HG03196 (cell line): ENCODE data around the gene RNU1-2.
"Not testable (repeated sequence)": the region's sequence is repeated elsewhere in the genome, so short reads cannot be mapped to it uniquely, and the experiment has no call there.

Experiments
- ATAC-seq: cut with Tn5 transposase; IDR thresholded peaks from one replicate; pipeline ENCODE4 v1.9.1; 2021; ENCODE audit not compliant: unreplicated experiment

The RNU1-2 gene

DNA sequence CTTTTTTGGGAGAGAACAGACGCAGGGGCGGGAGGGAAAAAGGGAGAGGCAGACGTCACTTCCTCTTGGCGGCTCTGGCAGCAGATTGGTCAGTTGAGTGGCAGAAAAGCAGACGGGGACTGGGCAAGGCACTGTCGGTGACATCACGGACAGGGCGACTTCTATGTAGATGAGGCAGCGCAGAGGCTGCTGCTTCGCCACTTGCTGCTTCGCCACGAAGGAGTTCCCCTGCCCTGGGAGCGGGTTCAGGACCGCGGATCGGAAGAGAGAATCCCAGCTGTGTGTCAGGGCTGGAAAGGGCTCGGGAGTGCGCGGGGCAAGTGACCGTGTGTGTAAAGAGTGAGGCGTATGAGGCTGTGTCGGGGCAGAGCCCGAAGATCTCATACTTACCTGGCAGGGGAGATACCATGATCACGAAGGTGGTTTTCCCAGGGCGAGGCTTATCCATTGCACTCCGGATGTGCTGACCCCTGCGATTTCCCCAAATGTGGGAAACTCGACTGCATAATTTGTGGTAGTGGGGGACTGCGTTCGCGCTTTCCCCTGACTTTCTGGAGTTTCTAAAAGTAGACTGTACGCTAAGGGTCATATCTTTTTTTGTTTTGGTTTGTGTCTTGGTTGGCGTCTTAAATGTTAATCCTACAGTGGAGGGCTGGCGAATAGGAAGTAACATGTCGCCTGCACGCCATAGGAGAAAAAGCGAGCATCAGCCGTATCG lies at the start of gene RNU1-2:
Gene RNU1-2, plus strand, starts transcription at position 383 of the 718 bp plus-strand sequence.
- peak; percentile 99 for ATAC-seq

GRCh38 chr1:16856201-16856600 lies 39.6 kb upstream of the RNU1-2 start:
- not testable (repeated sequence) for ATAC-seq

- not testable (repeated sequence) for ATAC-seq
Observed at GRCh38 chr1:16859167-16860041, 36.4 kb upstream of the RNU1-2 start.

- ATAC-seq = not testable (repeated sequence)
Observed at GRCh38 chr1:16860048-16860447, 35.7 kb upstream of the RNU1-2 start.

DNA sequence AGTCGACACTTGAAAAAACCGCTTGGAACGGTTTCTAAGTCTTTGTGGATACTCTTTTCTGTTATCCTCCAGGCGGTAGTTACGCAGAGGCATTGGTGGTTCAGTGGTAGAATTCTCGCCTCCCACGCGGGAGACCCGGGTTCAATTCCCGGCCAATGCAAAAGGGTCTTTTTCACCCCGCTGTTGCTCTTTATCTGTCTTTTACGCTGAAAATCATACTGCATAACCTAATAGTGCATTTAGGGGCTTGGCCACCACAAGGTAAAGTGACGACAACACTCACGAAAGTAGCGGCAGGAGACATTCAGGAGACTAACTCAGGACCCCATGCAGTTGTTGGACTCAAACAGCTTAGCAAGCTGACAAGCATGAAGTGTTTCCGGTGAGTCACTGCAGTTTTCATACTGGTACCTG lies 33.9 kb upstream of the RNU1-2 start:
- not testable (repeated sequence) for ATAC-seq

DNA sequence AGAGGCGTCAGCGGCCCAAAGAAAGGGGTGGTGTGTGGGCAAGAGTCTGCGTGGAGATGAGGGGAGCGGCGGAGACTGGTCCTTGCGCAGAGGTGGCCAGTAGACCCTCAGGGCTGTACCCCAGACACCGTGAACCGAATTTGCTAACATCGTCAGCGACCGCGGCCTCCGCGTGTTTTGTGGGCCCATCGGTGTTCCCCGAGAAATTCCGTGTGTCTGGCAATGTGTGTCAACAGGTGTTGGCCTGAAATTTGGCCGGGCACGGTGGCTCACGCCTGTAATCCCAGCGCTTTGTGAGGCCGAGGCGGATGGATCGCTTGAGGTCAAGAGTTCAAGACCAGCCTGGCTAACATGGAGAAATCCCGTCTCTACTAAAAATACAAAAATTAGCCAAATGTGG lies 33.4 kb upstream of the RNU1-2 start:
- ATAC-seq = not testable (repeated sequence)

DNA sequence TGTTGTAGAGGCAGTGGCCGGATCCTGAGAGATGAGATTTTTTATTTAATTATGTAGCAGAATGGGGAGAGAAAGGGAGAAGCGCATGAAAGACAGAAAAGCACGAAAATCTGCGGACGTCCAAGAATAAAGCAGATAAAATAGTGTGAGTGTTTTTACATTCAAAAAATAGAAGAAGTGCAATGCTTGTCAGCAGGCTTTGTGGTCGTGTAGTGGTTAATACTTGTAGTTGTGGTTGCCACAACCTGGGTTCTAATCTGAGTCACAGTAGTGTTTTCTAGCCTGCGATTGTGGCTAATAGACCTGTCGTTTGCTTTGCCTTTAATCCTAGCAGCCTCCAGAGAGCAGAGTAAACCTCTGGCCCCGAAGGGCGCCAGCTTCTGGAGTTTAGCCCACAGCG lies 32.8 kb upstream of the RNU1-2 start:
- peak; percentile 55 for ATAC-seq

DNA sequence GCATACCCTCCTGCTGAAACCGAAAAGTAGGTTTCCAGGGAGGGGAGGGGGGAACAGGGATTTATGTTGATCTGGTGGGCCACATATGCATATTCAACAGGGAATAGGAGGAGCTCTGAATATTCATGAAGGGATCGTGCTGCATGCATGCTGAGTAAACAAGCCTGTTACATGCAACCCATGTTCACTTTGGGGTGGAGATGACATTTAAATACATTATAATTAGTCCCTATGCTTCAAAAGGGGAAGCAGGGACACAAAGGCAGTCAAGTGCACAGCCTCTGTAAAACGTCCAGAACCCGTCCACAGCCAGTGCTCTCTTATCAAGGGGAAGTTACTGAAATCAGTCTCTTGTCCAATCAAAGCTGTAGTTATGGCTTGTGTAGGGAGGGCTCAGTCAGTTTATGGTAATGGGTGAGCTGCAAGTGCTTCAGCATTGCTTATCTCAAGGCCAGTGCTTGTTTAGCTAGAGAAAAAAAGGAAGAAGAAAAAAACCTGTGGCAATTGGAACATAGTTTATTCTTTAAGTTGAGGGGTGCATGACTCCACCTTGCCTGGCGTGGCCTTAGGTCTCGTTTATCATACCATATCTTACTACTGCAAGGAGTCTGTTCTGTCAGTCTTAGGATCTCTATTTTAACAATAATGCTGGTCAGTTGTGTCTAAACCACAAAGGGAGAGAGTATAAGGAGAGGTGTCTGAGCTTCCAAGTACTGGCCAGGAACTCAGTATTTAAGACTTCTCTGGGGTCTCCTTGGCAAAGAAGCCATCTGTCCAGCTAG lies 28.7 kb upstream of the RNU1-2 start:
- ATAC-seq = not testable (repeated sequence)

- ATAC-seq = not testable (repeated sequence)
Observed at GRCh38 chr1:16868787-16869186, 27.0 kb upstream of the RNU1-2 start.

GRCh38 chr1:16869996-16870395 lies 25.8 kb upstream of the RNU1-2 start:
- ATAC-seq = not testable (repeated sequence)

DNA sequence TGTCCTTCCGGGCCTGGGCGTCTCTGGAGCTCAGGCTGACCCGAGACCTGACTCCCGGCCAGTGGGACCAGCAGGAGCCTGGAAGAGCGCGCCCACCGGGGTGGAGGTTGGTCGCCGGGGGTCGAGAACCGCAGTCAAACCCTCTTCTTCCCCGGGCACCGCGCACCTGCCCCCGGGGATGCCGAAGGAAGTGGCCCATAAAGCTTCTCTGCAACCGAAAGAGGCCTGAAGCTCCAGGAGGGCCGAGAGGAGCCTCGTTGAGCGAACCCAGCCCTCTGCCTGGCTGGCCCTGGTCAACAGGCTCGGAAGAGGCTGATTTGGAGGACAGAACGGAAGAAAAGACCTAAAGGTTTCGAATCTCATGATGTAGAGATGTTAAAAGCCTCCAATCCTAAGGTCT lies 24.6 kb upstream of the RNU1-2 start:
- not testable (repeated sequence) for ATAC-seq

DNA sequence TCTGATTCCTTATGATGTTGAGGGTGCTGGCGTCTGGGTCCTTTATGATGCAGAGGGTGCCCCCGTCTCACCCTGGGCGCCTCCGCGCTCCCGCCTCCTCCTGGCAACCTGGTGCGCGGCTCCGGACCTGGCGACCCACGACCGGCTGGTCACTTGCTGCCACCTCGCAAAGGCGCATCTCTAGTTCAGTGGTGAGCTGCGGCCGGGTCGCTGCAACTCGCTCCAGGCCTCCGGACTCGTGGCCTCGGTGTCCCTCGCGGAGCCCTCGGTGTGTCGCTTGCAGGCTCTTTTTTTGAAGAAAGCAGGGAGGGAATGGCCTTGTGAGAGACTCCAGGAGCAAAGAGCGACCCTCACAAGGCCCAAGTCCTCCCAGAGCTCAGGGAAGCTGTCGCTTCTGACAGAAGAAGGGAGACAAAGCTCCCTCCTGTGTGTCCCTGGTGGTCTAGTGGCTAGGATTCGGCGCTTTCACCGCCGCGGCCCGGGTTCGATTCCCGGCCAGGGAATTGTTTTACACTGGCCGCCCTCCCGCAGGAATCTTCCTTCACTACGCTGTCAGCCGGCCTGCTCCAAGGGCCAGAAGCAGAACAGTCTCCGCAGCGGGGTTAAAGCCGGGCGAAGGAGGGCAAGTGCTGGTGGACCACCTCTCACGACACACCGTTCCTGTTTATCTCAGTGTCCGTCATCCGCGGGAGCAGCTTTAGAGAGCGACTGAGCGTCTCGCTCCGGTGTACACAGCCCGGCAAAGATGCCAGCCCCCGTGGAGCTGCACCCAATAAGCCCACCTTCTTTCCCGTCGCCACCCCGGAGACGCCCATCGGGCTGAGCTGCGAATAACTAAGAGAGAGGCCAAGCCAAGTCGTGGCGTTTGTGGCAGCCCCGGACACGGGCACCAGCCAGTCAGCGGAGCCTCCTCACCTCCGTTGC lies 23.4 kb upstream of the RNU1-2 start:
- not testable (repeated sequence) for ATAC-seq

DNA sequence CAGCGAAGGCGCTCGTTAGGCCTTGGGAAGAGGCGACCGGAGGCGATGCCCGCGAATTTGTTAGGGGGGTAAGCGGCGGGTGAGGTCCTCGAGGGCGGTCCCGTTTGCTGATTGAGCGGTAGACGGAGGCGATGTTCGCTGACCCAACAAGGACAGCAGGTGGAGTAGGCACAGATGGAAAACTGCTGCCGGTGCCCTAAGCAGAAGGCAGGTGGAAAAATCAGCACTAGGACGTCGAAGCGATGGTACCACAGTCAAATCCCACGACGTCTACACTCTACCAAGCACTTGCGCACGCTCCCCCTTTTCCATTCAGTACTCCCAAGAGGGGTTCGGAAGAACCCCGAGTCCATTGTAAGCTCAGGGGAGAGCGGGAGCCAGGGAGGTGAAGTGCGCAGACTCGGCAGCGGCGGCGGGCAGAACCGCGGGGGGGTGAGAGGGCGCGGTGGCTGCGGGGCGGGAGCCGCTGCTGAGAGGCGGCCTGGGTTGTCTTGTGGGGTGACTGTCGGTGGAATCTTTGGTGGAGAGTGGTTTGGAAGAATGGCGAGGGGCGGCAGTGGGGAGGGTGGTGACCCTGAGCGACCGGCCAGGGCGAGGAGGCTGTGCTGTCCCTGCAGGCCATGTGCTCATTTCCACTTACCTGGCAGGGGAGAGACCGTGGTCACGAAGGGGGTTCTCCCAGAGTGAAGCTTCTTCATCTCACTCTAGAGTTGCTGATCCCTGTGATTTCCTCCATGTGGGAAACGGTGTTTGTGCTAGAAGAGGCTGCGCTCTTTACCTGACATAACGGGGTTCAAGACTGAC lies 22.5 kb upstream of the RNU1-2 start:
- not testable (repeated sequence) for ATAC-seq

- not testable (repeated sequence) for ATAC-seq
Observed at GRCh38 chr1:16874968-16875765, 20.6 kb upstream of the RNU1-2 start.

DNA sequence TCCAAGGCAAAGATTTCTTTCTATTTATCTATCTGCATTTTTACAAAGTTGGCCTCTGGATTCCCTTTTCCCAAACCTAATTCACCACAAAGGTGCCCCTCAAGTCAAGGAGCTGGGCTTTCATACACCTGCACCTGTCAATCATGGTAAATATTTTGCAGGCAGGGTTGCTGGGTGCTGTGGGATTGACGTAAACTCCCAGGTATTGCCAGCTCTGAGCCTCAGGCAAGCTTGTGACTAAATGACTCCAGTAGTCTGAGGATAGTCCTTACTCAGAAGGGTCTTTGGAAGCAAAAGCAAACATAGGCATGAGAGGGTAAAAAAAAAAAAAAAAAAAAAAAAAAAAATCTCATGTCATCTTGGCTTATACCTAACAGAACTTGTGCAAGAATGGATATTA lies 14.0 kb upstream of the RNU1-2 start:
- not testable (repeated sequence) for ATAC-seq

DNA sequence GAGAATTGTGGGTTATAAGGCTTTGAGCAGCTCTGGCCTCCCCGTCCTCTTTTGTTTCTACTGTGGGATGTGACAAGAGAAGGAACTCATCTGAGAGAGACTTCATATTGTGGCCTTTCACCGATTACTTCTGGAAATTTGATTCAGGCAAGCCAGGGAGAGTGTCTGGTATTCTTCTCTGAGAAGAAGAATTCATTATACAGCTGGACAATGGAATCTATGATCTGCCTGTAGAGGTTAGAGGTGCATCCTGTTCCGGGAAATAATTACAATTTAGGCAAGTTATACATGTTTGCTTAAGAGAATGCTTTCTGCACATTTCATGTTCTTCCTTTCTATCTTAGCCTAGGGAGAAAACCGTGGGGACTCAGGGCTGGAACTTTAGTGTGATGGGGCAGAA lies 12.8 kb upstream of the RNU1-2 start:
- ATAC-seq = no peak

GRCh38 chr1:16884487-16884886 lies 11.3 kb upstream of the RNU1-2 start:
- not testable (repeated sequence) for ATAC-seq

DNA sequence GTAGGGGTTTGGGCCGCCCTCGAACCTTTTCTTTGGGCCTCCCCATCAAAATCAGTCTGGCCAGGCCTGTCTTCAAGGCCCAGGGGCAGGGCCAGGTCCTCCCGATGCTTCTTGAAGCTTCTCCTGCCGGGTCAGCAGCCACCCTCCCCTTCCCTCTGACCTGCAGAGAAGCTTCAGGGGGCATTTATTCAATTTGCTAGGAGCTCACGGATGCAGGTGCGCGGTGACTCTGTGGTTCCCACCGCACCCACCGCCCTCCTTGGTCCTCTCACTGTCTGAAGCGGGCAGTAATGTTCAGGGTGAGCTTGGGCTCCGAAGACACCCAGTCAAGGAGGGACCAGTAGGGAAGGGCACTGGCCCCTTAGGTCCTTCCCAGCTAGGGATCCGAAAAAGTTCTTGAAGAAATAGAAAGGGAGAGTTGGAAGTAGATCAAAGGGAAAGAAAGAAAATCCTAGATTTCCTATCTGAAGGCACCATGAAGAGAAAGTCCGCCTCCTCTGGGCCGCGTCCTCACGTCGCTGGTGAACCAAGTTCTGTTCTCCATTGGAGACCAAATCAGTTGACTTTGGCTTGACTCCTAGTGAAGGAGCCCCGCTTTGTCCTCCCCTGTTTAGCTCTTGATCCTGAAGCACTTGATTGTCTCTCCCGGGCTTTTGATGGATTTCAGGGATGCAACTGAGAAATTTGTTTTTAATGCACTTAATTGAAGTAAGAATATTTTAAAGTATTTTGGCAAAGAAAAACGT lies 8.7 kb upstream of the RNU1-2 start:
- ATAC-seq = no peak
